ENCODE data around the gene RELCH.

RELCH gene

DNA sequence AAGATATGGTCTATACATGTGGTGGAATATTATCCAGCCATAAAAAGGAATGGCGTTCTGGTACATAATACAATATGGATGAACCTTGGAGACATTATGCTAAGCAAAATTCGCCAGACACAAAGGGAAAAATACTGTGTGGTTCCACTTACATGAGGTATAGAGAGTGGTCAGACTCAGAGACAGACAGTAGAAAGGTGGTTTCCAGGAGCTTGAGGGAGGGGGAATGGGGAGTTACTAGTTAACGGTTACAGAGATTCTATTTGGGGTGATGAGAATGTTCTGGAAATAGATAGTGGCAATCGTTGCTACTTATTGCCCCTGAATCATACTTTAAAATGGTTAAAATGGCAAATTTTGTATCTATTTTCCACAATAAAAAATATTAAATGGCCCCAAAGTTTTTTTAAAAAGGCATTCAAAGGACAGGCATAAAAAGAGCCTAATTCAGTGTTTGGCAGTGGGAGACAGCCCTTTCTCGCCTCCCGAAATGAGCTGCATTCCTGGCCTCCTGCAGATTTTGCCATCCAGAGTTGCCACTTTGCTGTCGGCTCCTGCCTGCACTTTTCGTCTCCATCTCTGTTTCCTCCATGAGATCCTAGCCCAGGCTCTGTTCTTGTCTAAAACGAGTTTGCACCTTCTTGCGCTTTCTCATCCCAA, 151.5 kb downstream of the RELCH start:
- no peak for DNase-seq (ENCODE audit: low spot score)

DNA sequence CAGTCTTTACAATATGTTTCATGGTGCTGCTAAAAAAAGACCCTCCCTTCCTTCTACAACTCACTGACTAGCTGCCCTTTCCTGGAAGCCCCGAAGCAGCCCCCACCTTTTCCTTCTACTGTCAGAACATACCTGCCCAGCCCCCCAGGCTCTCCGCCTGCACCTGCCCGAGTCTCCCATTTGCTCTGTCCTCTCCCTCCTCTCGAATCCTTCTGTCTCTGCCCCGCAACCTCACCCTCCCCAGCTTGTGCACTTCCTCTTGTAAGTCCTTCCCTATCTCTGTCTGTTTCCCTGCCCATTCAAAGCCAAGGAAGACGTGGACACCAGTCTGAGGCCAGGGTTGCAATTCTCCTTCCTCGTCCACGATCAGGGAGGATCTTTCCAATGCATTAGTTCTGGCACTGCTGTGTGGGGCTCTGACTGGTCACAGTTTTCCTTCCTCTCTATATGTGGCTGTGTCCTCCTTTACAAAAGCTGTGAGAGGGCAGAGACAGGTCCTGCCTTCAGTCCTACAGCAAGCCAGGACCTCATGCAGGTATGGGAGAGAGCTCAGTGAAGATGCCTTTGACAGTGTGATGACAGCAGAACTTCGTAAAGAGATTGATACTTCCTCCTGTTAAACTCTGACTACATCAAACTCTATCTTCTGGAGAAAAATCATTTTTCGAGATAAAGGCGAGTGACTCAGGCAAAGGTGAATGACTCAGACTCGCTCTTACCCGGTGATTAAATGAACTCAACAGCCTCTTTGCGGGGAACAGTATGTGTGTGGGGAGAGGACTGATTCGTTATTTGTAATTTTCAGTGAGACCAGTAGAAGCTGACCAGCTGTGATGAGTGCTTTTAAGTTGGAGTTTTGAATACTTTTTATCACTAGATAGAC, 152.3 kb downstream of the RELCH start:
- DNase-seq (ENCODE audit: low spot score) = no peak

DNA sequence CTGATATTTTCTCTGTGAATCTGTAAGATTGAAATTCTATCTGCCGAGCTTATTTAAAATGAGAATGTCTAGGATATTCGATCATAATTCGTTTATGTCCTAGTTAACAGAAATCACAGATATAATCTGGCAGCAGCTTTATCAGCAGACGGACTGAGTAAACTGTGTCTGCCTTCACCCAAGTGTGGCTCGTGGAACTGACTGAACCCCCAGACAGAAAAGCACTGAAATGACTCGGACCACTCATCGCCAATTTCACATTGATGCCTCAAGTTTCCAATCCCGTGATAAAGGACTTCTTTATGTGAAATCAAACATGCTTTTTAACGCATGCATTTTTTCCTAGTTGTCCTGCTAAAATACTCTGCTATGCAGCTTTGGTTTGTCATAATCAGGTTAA, 153.9 kb downstream of the RELCH start:
- no peak for DNase-seq (ENCODE audit: low spot score)

DNA sequence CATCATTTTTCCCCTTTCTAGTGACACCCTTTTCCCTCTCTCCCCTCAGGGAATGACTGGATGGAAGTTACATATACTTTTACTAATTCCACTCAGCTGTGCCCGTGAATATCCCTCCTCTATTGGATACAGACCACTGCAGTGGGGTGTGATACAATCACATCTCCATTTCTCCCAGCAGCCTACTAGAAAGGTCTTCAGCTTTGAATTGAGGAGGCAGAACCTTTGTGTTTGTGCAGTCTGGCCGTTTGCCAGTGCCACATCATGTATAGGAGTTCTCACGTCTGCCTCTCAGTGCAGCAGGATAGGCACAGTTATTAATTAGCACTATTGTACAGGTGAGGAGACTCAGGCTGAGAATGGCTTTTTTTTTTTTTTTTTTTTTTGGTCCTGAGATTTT, 154.4 kb downstream of the RELCH start:
- DNase-seq (ENCODE audit: low spot score) = no peak

DNA sequence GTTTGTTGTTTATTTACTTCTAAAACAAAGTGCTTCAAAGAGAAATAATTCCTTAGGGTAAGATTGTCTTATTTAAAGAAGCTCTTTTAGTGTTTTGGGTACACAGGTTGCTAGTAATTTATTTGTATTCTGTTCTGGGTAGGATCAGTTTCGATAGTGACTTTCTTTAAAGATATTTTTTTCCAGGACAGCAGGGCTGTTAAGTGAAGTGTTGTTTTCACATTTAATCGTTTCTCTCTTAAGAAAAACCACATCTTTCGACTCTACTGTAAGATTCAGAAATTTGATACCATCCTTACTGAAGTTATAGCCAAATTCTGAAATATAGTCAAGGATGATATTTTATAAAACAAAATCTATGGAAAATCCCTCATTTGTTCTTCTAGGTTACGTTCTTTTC, 155.8 kb downstream of the RELCH start:
- DNase-seq (ENCODE audit: low spot score) = no peak

DNA sequence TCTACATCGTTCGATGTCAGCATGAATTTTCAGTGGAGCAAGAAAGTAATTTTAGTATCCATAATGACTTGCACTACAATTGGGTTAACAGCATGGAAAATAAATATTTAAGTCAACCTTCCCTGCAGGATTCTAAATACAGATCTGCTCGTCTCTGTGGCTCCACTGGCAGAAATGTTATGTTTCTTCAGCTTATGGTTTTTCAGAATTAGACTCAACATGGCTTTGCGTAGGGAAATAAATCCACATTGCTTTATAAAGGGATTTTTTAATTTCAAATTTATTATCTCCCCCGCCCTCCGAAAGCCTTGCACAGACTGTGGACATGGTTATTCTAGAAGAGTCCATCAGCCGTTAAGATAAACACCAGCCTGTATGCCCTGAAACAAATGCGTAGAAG, 156.3 kb downstream of the RELCH start:
- no peak for DNase-seq (ENCODE audit: low spot score)

DNA sequence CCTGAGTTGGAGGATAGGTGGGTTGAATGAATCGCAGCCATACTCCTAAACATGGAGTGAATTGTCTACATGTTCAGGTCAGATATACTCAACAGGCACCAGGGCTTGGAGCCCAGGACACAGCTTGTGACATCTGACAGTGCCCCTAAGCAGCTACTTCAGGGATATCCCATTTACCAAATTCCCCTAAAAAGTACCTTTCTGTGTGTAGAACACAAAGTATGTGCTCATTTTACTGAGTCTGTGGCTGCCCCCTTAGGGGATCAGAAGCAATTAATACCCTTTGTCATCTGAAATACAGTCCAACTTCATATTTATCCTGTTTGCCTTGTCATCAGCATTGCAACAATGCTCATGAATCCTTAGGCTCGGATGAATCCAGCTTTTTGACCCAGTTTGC, 158.9 kb downstream of the RELCH start:
- DNase-seq (ENCODE audit: low spot score) = no peak

DNA sequence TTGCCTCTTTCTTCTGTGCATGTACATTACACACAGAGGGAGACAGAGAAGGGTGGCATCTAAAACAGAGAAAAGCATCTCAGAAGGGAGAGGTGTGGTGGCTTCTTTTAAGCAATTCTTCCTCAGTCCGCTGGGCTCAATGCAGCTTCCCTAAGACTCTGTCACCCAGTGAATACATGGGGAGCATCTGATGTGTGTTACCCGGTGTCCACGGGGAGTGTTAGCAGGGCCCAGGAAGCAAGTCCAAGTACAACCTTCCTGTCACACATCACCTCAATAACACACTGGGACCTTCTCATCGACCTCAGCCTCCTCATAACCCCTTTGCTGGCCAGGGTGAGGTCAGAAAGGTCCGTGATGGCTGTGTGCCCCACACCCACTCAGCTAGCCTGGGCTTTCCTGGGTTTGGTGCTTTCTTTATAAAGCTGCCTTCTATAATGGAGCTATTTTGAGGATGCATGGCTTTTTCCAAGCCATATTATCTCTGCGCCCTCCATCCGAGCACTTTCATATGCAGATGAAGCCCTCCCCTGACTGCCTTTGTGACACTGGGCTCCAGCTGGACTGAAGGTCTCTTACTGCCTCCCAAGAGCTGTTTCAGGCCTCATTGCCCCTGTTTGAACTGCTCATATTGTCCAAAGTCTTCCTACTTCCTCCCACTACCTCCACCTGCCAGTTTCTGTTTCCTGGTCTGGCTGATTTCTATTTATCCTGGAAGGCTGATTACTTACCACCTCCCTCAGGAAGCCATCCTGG, 159.5 kb downstream of the RELCH start:
- DNase-seq (ENCODE audit: low spot score) = no peak

DNA sequence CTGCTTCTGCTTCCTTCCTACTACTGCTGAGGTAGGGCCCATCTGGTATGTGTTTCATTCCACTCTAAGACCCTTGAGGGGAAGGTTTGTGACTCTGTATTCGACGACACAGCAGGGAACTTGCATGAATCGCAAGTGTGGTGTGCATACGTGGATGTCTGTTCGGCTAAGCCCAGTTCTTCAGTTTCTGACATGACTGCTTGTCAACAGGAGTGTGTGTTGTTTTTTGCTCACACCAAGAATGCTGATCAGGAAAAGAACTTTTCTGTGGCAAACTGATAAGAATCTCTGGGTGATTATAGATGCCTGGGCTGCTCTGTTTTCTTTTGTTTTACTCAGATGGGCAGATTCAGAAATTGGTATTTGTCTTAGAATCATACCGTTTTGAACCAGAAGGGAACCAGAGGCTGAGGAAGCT, 160.0 kb downstream of the RELCH start:
- no peak for DNase-seq (ENCODE audit: low spot score)

DNA sequence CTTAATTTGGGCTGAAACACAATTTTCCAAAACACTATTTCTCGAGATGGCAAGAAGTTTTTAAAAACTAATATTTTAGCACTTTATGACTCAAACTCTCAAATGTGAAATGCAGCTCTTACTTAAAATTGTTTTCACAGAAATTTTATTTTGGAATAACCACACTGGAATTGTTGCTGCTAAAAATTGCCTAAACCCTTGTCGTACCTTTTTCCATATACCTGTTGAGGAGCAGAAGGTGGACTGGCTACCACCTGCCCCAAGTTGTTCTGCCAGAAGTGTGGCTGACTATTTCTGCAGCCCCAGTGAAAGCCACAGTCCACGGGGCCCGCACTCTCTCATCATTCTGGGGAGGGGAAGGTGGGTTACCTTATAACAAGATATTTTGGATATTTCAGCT, 161.4 kb downstream of the RELCH start:
- DNase-seq (ENCODE audit: low spot score) = no peak

DNA sequence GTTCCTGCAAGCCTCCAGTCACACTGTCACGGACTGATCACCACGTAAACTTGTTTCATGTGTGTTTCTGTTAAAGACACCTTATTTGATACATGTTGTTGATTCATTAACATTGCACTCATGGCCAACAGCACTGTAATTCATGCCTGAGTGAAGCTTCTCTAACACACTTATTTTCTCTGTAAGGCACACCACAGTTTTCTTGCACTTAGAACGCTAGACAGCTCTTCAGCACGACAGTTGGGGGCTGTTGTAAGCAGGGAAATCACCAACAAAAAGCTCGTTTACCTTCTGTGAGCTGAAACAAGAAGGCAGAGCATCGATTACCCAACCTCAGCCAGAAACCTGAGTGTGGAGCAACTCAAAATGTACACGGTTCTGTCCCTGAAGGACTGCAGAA, 166.1 kb downstream of the RELCH start:
- no peak for DNase-seq (ENCODE audit: low spot score)

DNA sequence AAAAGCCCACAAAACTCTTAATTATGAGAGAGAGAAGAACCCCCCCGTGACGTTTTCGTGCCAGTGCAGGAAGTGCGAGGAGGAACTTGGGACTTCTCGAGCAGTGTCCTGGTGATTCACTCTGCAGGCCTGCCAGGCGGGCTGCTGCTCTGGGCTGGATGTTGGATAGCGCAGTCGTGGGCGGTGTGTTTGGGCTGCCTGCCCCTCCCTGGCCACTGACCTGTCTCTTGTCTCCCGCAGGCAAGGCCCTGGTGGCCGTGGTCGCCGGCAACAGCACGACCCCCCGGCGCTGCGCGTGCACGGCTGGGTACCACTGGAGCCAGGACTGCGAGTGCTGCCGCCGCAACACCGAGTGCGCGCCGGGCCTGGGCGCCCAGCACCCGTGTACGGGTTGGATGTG, 167.1 kb downstream of the RELCH start:
- no peak for DNase-seq (ENCODE audit: low spot score)

DNA sequence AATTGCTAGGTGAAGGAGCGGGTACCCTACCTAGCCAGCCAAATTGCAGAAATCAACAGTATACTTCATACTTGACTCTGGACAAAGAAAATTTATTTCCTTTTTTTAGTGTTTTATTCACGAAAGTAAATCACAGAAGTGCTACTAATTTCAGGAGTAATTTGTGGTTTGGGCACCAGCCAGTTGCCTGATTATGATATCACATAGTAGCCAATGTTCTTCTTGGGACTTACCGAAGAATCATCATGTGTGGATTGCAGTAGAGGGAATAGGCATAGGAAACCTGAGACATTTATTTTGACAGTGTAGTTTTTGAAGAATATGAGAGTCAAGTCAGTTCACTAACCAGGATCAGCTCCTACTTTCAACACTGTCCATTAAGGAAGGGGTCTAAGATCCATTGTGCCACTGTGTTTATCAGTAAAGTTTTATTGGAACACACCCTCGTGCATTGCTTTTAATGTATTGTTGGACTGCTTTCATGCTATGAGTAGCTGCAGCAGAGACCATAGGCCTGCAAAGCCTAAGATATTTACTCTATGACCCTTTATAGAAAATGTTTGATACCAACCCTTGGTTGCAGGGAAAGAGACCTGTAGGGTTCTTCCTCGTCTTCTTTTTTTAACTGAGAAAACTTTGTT, 170.1 kb downstream of the RELCH start:
- DNase-seq (ENCODE audit: low spot score) = no peak

Measured in CD4-positive, alpha-beta T cell treated with Interleukin-6 at 100 ng/mL for 8 hours (primary cell).